T follicular helper cell (primary cell): Measurements from ENCODE around the gene PLA2G4D.
"Not testable (repeated sequence)": the region's sequence is repeated elsewhere in the genome, so short reads cannot be mapped to it uniquely, and the experiment has no call there.

ENCODE experiments used
- DNase-seq: peaks from one replicate; pipeline ENCODE4 v3.0.0-alpha.2; 2020; ENCODE audit warnings: low read depth

Gene PLA2G4D

GRCh38 chr15:42123546-42123945 lies 29.2 kb upstream of the PLA2G4D start:
- DNase-seq: no peak

GRCh38 chr15:42121682-42122081 lies 27.3 kb upstream of the PLA2G4D start:
- no peak for DNase-seq

- no peak for DNase-seq
These were observed 26.7 kb upstream of the PLA2G4D start for GRCh38 chr15:42121021-42121420.

GRCh38 chr15:42120285-42120684 lies 25.9 kb upstream of the PLA2G4D start:
- no peak for DNase-seq

GRCh38 chr15:42119446-42119760 lies 25.0 kb upstream of the PLA2G4D start:
- DNase-seq: no peak

GRCh38 chr15:42118650-42119445 lies 24.5 kb upstream of the PLA2G4D start:
- no peak for DNase-seq

GRCh38 chr15:42111924-42112323 lies 17.6 kb upstream of the PLA2G4D start:
- DNase-seq: no peak

GRCh38 chr15:42110367-42110766 lies 16.0 kb upstream of the PLA2G4D start:
- no peak for DNase-seq

- DNase-seq: no peak
These were observed 14.4 kb upstream of the PLA2G4D start for GRCh38 chr15:42108806-42109205.

GRCh38 chr15:42108189-42108588 lies 13.8 kb upstream of the PLA2G4D start:
- DNase-seq: no peak

GRCh38 chr15:42107473-42107872 lies 13.1 kb upstream of the PLA2G4D start:
- no peak for DNase-seq

GRCh38 chr15:42106288-42106687 lies 11.9 kb upstream of the PLA2G4D start:
- no peak for DNase-seq

- no peak for DNase-seq
These were observed 9.9 kb upstream of the PLA2G4D start for GRCh38 chr15:42104095-42104891.

GRCh38 chr15:42102646-42103235 lies 8.4 kb upstream of the PLA2G4D start:
- DNase-seq: no peak

GRCh38 chr15:42101861-42102260 lies 7.5 kb upstream of the PLA2G4D start:
- DNase-seq: no peak

GRCh38 chr15:42100021-42100800 lies 5.8 kb upstream of the PLA2G4D start:
- DNase-seq: no peak

GRCh38 chr15:42097018-42097417 lies 2.7 kb upstream of the PLA2G4D start:
- DNase-seq: no peak

GRCh38 chr15:42093966-42094365 lies 396 bp downstream of the PLA2G4D start:
- no peak for DNase-seq

- no peak for DNase-seq
These were observed 1.7 kb downstream of the PLA2G4D start for GRCh38 chr15:42092398-42093318.

- DNase-seq: not testable (repeated sequence)
These were observed 2.5 kb downstream of the PLA2G4D start for GRCh38 chr15:42091753-42092397.

- no peak for DNase-seq
These were observed 3.6 kb downstream of the PLA2G4D start for GRCh38 chr15:42090781-42091180.
